ENCODE results near the gene PRKCSH. TPM values are rescaled to one million over a fixed set of nuclear protein-coding genes. Genes with fewer than 3 reads are reported as not detected.
"Not testable (repeated sequence)": the region's sequence is repeated elsewhere in the genome, so short reads cannot be mapped to it uniquely, and the experiment has no call there.

Gene PRKCSH
- polyA plus RNA-seq, 1 experiment = 348 TPM

- POLR2A ChIA-PET = no interaction called here
- H3K4me3 ChIP-seq (ENCODE audit: low read depth, low read length) = no peak overlapping the region
- DNase-seq (ENCODE audit: low read depth) = no peak
- no peaks in the 10 kb centered on the region for H3K36me3 ChIP-seq (ENCODE audit: control insufficient read depth, insufficient read depth, low read length)
- 0 out of 2 replicates have a peak, but pooled peaks cover 1% of the 10 kb centered on the region for H3K27me3 ChIP-seq (ENCODE audit: control insufficient read depth, insufficient read depth, low read length)
- CTCF ChIA-PET = interaction anchor here (1.9 kb wide), 1 partner anchor 9 kb away, joined by 11 read pairs; no protein-coding TSS in a partner anchor
- TF ChIP-seq CTCF (IDR thresholded peaks at IDR 0.05; ENCODE audit: insufficient read depth, low read depth, low read length) = no peak
These were observed 38.3 kb downstream of the PRKCSH start for GRCh38 chr19:11473725-11474124.

GRCh38 chr19:11475343-11475742 is 39.9 kb downstream of the PRKCSH start:
- DNase-seq (ENCODE audit: low read depth); POLR2A ChIA-PET; H3K4me3 ChIP-seq (ENCODE audit: low read depth, low read length); H3K36me3 ChIP-seq (ENCODE audit: control insufficient read depth, insufficient read depth, low read length); H3K27me3 ChIP-seq (ENCODE audit: control insufficient read depth, insufficient read depth, low read length): not testable (repeated sequence)
- CTCF ChIA-PET = interaction anchor here (0.6 kb wide), 1 partner anchor 472 kb away, joined by 3 read pairs; no protein-coding TSS in a partner anchor

- POLR2A ChIA-PET = no interaction called here
- CTCF ChIA-PET = interaction anchor here (0.6 to 0.7 kb wide), 2 partner anchors 127 to 472 kb away, joined by 3 read pairs; no protein-coding TSS in a partner anchor
These were observed 40.4 kb downstream of the PRKCSH start for GRCh38 chr19:11475861-11476260.

GRCh38 chr19:11478167-11479089 is 43.0 kb downstream of the PRKCSH start:
- Histone ChIP-seq H3K4me3 (ENCODE audit: low read depth, low read length) (no peak overlapping the region), H3K36me3 (ENCODE audit: control insufficient read depth, insufficient read depth, low read length) (no peaks in the 10 kb centered on the region), H3K27me3 (ENCODE audit: control insufficient read depth, insufficient read depth, low read length) (peaks cover 16% of the 10 kb centered on the region)
- no peak for DNase-seq (ENCODE audit: low read depth)
- ChIA-PET CTCF (no interaction called here), POLR2A (no interaction called here)
- TF ChIP-seq CTCF (IDR thresholded peaks at IDR 0.05; ENCODE audit: insufficient read depth, low read depth, low read length) = no peak

More at GRCh38 chr19:11475861-11476260, 40.4 kb downstream of the PRKCSH start:
- no peak for TF ChIP-seq CTCF (IDR thresholded peaks at IDR 0.05; ENCODE audit: insufficient read depth, low read depth, low read length)
- no peak overlapping the region for H3K4me3 ChIP-seq (ENCODE audit: low read depth, low read length)
- H3K36me3 ChIP-seq (ENCODE audit: control insufficient read depth, insufficient read depth, low read length) = no peaks in the 10 kb centered on the region
- H3K27me3 ChIP-seq (ENCODE audit: control insufficient read depth, insufficient read depth, low read length) = peaks cover 4% of the 10 kb centered on the region
- no peak for DNase-seq (ENCODE audit: low read depth)

GRCh38 chr19:11479090-11479897 is 43.9 kb downstream of the PRKCSH start:
- ChIA-PET POLR2A (no interaction called here), CTCF (no interaction called here)
- Histone ChIP-seq H3K27me3 (ENCODE audit: control insufficient read depth, insufficient read depth, low read length) (peaks cover 16% of the 10 kb centered on the region), H3K4me3 (ENCODE audit: low read depth, low read length) (no peak overlapping the region), H3K36me3 (ENCODE audit: control insufficient read depth, insufficient read depth, low read length) (no peaks in the 10 kb centered on the region; the same call in 1 of the 2 replicates)
- no peak for TF ChIP-seq CTCF (IDR thresholded peaks at IDR 0.05; ENCODE audit: insufficient read depth, low read depth, low read length)
- DNase-seq (ENCODE audit: low read depth) = no peak

Data from BJ (cell line).